ENCODE data around the gene FUT8.

Gene FUT8

DNA sequence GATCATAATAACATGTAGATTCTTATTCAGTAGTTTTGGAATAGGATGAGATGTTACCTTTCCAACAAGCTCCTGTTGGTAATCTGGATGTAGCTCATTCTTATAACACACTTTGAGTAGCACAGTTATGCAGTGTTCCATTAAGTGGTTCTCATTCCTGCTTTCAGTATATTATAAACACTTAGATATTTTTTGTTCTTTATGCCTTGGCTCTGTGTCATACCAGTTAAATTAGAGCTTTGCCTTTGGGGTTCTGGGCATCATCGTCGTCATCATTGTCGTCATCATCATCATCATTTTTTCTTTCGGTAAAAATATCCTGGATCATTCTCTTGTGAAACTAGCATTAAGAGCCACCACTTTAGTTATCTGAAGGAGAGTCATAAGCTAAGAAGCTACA, 87.5 kb downstream of the FUT8 start:
- Histone ChIP-seq H3K4me3 (ENCODE audit: severe bottlenecking) (no peak overlapping the region), H3K27me3 (ENCODE audit: insufficient read depth, poor library complexity, severe bottlenecking) (no peaks in the 10 kb centered on the region), H3K36me3 (ENCODE audit: low read depth) (no peaks in the 10 kb centered on the region), H3K27ac (ENCODE audit: poor library complexity, severe bottlenecking) (no peak overlapping the region), H3K4me1 (ENCODE audit: insufficient read depth, poor library complexity, severe bottlenecking) (peaks cover 9% of the 10 kb centered on the region), H3K9me3 (ENCODE audit: severe bottlenecking) (no peaks in the 10 kb centered on the region)
- TF ChIP-seq, protein P1, sequence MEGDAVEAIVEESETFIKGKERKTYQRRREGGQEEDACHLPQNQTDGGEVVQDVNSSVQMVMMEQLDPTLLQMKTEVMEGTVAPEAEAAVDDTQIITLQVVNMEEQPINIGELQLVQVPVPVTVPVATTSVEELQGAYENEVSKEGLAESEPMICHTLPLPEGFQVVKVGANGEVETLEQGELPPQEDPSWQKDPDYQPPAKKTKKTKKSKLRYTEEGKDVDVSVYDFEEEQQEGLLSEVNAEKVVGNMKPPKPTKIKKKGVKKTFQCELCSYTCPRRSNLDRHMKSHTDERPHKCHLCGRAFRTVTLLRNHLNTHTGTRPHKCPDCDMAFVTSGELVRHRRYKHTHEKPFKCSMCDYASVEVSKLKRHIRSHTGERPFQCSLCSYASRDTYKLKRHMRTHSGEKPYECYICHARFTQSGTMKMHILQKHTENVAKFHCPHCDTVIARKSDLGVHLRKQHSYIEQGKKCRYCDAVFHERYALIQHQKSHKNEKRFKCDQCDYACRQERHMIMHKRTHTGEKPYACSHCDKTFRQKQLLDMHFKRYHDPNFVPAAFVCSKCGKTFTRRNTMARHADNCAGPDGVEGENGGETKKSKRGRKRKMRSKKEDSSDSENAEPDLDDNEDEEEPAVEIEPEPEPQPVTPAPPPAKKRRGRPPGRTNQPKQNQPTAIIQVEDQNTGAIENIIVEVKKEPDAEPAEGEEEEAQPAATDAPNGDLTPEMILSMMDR (IDR thresholded peaks at IDR 0.05; ENCODE audit: poor library complexity, severe bottlenecking): no peak
- ATAC-seq (ENCODE audit: low read depth) (no peak), DNase-seq (ENCODE audit: low spot score) (no peak)

DNA sequence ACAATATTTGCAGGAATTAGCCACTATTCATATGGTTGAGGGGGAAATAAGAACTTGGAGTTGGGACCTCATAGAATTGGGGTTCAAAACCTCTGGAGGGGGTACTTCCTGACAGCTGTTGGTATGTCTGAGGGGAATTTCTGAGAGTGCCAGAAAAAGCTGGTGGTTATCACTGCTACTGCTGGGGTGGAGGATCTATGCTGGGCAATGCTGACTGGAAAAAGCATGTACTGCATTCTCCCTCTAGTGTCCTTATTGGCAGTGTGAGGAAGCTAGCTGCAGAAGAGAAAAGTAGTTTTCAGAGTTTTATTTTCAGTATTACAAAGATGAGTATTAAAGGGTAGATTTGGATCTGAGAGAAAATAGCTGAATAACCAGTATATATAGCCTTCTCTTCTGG, 88.8 kb downstream of the FUT8 start:
- ATAC-seq (ENCODE audit: low read depth): no peak
- Histone ChIP-seq H3K4me3 (ENCODE audit: severe bottlenecking) (no peak overlapping the region), H3K27me3 (ENCODE audit: insufficient read depth, poor library complexity, severe bottlenecking) (no peaks in the 10 kb centered on the region), H3K36me3 (ENCODE audit: low read depth) (no peaks in the 10 kb centered on the region), H3K27ac (ENCODE audit: poor library complexity, severe bottlenecking) (no peak overlapping the region), H3K9me3 (ENCODE audit: severe bottlenecking) (no peaks in the 10 kb centered on the region), H3K4me1 (ENCODE audit: insufficient read depth, poor library complexity, severe bottlenecking) (peaks cover 9% of the 10 kb centered on the region)
- no peak for DNase-seq (ENCODE audit: low spot score)
- TF ChIP-seq, protein P1 (IDR thresholded peaks at IDR 0.05; ENCODE audit: poor library complexity, severe bottlenecking): no peak

DNA sequence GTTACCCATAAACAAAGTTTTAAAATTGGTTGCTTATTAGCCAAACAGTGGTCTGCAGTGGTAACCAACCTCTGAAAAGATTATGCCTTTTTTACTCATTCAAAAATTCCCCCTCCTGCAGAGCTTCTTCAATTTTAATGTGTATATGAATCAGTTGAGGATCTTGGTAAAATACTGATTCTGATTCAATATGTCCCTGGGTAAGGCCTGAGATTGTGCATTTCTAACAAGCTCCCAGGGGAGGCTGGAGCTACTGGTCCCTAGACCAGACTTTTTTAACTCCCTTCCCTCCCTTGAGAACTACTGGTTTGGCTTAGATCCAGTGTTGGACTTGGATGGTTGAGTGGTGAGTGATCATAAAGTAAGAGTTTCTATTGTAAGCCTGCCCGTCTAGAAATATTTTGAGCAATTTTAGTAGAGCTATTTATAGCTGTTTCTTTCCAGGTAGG, 90.2 kb downstream of the FUT8 start:
- TF ChIP-seq, protein P1 (IDR thresholded peaks at IDR 0.05; ENCODE audit: poor library complexity, severe bottlenecking): no peak
- ATAC-seq (ENCODE audit: low read depth) (peak; percentile 90), DNase-seq (ENCODE audit: low spot score) (no peak)
- Histone ChIP-seq H3K27ac (ENCODE audit: poor library complexity, severe bottlenecking) (no peak overlapping the region), H3K27me3 (ENCODE audit: insufficient read depth, poor library complexity, severe bottlenecking) (no peaks in the 10 kb centered on the region), H3K4me1 (ENCODE audit: insufficient read depth, poor library complexity, severe bottlenecking) (peaks cover 9% of the 10 kb centered on the region), H3K4me3 (ENCODE audit: severe bottlenecking) (no peak overlapping the region), H3K9me3 (ENCODE audit: severe bottlenecking) (no peaks in the 10 kb centered on the region), H3K36me3 (ENCODE audit: low read depth) (no peaks in the 10 kb centered on the region)

DNA sequence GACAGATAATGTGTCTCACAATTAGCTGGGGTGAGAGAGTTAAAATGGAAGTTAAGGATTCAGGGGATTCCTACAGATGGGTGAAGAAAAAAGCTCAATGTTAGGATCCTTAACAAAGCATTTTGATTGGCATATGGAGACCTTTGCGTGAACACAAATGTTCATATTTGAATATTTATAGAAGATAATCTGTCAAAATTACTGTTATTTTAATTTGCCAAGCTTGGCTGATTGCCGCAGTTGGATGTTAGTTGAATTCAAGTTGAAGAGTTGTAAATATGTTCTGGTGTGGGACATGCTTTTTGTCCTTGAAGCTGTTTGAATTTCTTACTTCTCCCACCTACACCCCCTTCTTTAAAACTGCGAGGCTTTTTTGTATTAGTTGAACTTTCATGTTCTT, 91.2 kb downstream of the FUT8 start:
- Histone ChIP-seq H3K4me3 (ENCODE audit: severe bottlenecking) (no peak overlapping the region), H3K27me3 (ENCODE audit: insufficient read depth, poor library complexity, severe bottlenecking) (no peaks in the 10 kb centered on the region), H3K4me1 (ENCODE audit: insufficient read depth, poor library complexity, severe bottlenecking) (peaks cover 9% of the 10 kb centered on the region), H3K27ac (ENCODE audit: poor library complexity, severe bottlenecking) (no peak overlapping the region), H3K9me3 (ENCODE audit: severe bottlenecking) (no peaks in the 10 kb centered on the region), H3K36me3 (ENCODE audit: low read depth) (no peaks in the 10 kb centered on the region)
- DNase-seq (ENCODE audit: low spot score) (no peak), ATAC-seq (ENCODE audit: low read depth) (no peak)
- TF ChIP-seq, protein P1 (IDR thresholded peaks at IDR 0.05; ENCODE audit: poor library complexity, severe bottlenecking): no peak

DNA sequence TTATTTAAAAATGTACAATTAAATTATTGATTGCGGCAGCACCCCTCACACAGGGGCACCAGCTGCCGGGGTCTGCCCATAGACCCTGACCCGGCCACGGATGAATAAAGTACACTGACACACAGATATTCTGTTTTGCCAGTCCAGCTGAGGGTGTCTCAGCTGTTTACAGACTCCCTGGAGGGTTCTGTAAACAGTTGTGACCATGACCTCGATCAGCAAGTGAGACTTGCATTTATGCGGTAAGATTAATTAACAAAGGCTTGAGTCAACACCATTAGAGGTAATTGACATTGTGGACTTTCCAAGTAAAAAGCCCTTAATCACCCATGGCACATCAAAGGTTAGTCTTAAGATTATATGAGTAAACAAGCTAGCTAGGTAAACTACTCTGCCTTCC, 94.3 kb downstream of the FUT8 start:
- no peak for DNase-seq (ENCODE audit: low spot score)
- no peaks in the 10 kb centered on the region for H3K9me3 ChIP-seq (ENCODE audit: severe bottlenecking)
- ATAC-seq (ENCODE audit: low read depth): no peak
- H3K4me3 ChIP-seq (ENCODE audit: severe bottlenecking): no peak overlapping the region
- no peak overlapping the region for H3K27ac ChIP-seq (ENCODE audit: poor library complexity, severe bottlenecking)
- no peaks in the 10 kb centered on the region for H3K36me3 ChIP-seq (ENCODE audit: low read depth)
- no peaks in the 10 kb centered on the region for H3K27me3 ChIP-seq (ENCODE audit: insufficient read depth, poor library complexity, severe bottlenecking)
- TF ChIP-seq, protein P1 (IDR thresholded peaks at IDR 0.05; ENCODE audit: poor library complexity, severe bottlenecking): no peak
- H3K4me1 ChIP-seq (ENCODE audit: insufficient read depth, poor library complexity, severe bottlenecking): peaks cover 9% of the 10 kb centered on the region

All from RWPE2 (cell line).